HG03342 (cell line): ENCODE measurements around the gene ATP6V0A4.
"Not testable (repeated sequence)": the region's sequence is repeated elsewhere in the genome, so short reads cannot be mapped to it uniquely, and the experiment has no call there.

Experiments
- ATAC-seq: cut with Tn5 transposase; IDR thresholded peaks from one replicate; pipeline ENCODE4 v1.9.1; 2021; ENCODE audit warnings: mild to moderate bottlenecking, moderate library complexity; ENCODE audit not compliant: unreplicated experiment

ATP6V0A4 gene

DNA sequence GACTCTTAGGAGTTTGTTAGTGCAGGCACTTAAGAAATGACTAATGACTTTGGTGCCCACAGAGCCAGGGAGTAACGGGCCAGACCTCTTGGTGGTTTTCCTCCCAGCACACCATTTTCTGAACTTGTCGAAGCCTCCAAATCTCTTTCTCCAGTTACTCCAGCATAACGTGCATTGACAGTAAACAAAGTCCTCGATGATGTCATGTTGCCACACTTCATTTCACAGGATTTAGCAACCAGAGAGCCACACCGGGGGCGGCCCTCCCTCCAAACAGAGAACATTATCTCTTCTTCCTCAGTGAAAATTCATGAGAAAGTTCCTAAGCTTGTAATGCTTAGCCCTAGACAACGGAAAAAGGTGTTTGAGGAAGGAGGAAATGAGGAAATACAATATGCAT lies 92.8 kb downstream of the ATP6V0A4 start:
- ATAC-seq: no peak

DNA sequence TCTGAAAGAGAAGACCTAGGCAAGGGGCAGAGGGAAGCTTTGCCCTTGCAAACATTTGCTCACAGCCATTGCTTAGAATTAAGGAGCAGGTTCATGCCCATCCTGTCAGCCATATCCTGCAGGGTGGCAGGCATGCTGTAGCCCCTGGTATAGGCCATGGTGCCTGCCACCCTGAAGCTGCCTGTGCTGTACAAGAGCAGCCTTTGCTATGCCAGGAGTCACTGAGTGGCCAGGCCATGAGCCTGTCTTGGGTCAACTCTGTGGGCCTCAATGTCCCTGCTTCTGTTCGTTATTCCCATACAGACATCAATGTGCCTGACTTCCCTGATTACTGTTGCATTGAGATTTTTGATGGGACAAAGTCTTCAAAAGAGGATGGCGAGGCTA lies 96.5 kb downstream of the ATP6V0A4 start:
- ATAC-seq: no peak

DNA sequence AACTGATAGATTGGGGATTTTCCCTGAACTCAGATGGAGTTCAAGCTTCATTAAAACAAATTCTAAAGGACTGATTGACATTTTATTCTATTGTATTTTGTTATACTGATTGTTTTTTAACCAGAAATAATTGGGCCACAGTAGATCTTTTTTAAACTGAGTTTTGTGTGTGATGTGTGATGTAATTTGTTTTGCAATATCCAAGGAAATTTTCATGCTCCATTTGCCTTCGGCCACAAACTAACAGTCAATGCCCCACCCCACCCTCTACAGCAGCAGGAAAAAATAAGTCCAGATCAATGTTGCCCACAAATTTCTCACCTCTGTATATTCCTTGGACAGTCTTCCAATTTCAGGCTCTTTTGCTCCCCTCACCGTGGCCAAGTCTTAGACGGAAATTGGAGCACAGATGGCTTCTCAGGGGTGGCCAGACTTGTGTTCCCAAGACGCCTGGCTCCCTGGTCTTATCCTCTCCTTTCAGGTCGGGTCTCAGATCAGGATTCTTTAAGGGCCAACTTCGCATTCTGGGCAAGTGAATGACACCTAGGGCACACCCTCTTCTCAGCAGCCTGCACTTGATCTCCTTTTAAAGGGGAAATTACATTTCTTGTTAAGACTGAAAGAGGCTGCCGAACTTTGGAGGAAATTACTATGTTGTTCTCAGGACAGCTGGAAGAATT lies 97.0 kb downstream of the ATP6V0A4 start, which contains the start of gene SVOPL:
SVOPL (minus strand) TSS at position 506 of the 680 bp plus-strand sequence. CDS start 22,317 bp downstream, outside the sequence.
- no peak for ATAC-seq

DNA sequence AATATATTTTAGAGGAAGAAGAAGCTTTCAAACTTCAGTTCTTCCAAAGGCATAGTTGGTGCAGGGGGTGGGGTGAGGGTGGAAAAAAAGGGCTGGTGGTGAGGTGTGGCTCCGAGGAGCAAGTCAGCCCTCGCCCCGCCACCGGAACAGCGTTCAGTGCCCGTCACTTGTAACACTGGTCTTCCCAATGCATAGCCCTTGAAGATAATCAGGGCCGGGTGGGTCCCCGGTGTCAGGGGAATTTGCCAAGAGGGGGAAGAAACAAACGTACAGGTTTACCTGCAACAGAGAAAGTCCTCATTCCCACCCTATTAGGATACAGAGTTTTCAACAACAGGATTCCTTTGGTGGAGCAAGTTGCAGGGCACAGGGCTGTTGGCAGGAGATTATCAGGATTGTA lies 98.3 kb downstream of the ATP6V0A4 start:
- no peak for ATAC-seq

DNA sequence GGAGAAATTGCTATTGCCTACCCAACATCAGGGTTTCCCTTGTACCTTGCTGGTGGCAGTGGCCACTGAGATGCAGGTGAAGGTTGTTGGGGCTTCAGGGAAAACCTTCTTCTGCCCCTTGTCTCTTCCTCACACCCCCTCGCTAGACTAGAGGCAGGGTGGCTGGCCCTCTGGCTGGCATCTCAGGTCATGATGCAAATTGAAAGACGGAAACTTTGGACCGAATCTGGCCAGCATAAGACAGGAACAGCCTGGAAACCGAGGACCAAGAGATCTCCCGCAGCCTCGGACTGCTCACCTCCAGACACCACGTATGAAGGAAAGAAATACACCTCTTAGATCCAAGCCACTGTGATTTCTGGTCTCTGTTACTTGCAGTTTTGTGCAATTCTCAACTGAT lies 99.7 kb downstream of the ATP6V0A4 start:
- ATAC-seq: no peak

DNA sequence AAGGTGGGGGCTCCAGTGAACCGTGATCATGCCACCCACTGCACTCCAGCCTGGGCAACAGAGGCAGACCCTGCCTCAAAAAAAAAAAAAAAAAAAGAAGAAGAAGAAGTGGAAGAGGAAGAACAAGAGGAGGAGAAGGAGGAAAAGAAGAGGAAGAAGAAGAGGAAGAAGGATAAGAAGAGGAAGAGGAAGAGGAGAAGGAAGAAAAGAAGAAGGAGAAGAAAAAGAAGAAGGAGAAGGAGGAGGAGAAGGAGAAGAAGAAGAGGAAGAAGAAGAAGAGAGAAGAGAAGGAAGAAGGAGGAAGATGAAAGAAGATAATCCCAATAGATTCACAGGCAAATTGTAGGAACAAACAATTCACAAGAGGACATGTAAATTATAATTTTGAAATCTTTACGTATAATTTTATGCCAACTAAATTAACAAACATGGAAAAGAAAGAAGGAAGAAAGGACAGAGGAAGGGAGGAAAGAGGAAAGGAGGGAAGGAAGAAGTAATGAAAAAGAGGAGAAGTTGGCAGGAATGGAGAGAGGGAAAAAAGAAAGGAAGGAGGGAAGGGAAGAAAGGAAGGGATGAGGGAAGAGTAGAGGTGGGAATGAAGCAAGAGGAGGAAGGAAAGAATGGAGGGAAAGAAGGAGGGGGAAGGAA lies 100.3 kb downstream of the ATP6V0A4 start:
- ATAC-seq: no peak

DNA sequence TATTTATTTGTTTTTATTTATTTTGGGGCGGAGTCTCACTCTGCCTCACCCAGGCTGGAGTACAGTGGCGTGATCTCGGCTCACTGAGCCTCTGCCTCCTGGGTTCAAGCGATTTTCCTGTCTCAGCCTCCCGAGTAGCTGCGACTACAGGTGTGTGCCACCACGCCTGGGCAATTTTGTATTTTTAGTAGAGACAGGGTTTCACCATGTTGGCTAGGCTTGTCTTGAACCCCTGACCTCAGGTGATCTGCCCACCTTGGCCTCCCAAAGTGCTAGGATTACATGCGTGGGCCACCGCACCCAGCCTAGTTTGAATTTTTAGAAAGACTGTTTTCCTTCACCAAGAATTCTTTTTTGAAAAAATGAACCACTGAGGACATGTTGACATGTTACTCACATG lies 102.2 kb downstream of the ATP6V0A4 start:
- not testable (repeated sequence) for ATAC-seq

DNA sequence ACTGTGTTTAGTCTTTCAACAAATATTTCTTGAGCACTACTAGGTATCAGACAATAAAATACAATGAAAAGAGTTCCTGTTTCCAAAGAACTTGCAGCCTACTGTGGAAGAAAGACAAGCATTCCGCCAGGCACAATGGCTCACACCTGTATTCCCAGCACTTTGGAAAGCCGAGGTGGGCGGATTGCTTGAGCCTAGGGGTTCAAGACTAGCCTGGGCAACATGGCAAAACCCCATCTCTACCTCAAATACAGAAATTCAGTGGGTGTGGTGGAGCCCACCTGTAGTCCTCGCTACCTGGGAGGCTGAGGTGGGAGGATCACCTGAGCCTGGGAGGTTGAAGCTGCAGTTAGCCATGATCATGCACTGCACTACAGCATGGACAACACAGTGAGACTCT lies 102.9 kb downstream of the ATP6V0A4 start:
- no peak for ATAC-seq

DNA sequence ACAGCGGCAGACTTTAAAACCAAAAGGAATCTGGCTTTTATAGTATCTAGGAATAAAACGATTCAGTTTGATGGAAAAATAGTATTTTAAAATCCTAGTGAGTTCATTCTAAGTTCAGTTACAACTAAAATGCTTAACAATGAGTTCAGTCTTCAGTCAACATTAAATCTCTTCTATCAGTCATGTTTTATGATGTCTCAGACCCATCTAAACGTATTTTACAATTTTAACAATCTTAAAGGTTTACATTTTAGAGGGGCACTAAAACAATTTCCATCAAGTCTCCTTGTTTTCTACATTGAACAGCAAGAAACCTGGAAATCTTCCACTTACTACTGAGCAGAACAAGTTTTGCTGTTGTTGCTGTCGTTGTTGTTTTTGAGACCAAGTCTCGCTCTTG lies 106.8 kb downstream of the ATP6V0A4 start:
- ATAC-seq: no peak

DNA sequence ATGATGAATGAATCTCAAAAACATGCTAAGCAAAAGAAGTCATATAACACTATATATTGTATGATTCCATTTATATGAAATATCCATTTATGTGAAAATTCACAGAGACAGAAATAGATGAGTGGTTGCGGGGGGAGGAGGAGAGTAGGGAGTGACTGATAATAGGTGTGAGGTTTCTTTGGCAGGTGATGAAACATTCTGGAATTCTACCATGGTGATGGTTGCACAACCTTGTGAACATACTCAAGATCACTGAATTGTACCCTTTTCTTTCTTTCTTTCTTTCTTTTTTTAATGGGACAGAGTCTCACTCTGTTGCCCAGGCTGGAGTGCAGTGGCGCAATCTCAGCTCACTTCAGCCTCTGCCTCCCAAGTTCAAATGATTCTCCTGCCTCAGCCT lies 107.5 kb downstream of the ATP6V0A4 start:
- no peak for ATAC-seq

DNA sequence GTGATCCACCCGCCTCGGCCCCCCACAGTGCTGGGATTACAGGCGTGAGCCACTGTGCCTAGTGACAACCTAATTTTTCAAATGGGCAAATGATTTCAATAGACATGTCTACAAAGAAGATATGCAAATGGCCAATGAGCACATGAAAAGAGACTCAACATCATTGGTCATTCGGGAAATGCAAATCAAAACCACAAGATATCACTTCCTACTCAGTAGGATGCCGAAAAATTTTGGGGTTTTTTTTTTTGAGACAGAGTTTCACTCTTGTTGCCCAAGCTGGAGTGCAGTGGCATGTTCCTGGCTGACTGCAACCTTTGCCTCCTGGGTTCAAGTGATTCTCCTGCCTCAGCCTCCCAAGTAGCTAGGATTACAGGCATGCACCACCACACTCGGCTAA lies 110.0 kb downstream of the ATP6V0A4 start:
- ATAC-seq: not testable (repeated sequence)

DNA sequence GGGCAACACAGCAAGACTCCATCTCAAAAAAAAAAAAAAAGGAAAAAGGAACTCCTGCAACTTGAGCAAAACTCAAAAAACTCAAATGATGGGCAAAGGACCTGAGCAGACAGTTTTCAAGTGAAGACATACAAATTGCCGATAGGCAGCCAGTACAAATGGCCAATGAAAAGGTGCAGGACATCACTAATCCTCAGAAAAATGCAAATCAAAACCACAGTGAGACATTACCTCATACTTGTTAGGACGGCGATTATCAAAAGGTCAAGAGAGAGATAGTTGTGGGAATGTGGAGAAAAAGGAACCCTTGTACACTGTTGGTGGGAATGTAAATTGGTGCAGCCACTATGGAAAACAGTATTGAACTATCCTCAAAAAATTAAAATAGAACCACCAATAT lies 113.7 kb downstream of the ATP6V0A4 start:
- no peak for ATAC-seq

DNA sequence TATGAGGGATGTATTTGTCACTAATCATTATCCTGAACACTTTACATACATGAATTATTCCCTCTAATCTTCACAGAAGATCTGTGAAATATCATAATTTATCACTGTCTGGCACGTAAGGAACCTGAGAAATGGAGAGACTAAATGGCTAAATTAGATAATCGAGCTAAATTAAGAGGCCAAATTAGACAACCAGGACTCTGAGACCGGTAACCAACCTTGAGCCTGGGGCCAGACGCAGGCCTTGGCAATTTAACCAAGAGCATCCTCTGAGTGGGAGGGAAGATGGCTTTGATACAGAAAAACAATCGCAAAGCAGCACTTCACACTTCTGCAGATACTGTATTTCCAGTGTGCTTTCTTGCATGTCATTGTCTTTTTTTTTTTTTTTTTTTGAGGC lies 118.2 kb downstream of the ATP6V0A4 start:
- no peak for ATAC-seq

DNA sequence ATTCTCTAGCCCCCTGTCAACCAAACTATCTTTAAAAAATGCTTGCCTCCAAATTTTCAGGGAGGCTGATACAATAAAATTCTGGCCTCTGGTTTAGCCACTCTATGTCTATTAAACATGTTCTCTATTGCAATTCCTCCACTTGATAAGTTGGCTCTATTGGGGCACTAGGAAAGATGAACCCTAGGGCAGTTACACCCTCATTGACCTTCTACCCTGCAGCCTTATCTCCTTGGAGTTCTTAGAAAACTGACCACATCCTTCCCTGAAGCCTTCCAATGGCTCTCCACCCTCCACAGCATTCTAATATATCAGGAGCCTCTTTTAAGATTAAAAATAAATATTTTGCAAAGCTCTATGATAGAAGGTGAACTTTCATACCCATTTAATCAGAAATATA lies 127.4 kb downstream of the ATP6V0A4 start:
- ATAC-seq: no peak

DNA sequence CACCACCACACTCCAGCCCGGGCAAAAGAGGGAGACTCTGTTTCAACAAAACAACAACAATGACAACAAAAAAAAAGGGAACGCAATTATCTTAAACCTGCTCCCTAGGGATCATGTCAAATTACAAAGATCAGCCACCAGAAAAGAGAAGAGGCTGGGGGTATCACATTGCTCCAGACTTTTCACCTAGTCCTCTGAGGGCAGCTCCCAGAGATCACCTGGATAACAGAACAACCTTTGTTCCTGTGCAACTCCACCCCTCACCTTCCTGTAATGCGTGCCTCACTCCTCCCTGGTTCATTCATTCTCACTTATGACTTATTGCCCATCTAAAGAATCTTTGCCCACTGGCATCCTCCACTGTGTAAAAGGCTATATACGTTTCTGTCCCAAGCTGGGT lies 128.6 kb downstream of the ATP6V0A4 start:
- no peak for ATAC-seq

DNA sequence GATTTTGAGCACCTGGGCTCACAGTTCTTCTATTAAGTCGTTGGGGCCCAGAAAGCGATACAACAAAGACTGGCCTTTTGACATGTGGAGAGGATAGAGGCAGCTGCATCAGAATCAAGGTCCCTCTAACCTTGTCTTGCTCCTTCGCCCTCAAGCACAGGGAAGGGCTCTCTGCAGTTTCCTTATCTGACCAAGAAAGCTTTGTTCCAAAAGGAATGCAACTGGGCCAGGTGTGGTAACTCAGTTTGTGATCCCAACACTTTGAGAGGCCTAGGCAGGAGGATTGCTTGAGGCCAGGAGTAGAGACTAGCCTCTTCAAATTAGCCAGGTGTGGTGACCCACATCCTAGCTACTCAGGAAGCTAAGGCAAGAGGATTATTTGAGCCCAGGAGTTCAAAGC lies 129.1 kb downstream of the ATP6V0A4 start:
- no peak for ATAC-seq

DNA sequence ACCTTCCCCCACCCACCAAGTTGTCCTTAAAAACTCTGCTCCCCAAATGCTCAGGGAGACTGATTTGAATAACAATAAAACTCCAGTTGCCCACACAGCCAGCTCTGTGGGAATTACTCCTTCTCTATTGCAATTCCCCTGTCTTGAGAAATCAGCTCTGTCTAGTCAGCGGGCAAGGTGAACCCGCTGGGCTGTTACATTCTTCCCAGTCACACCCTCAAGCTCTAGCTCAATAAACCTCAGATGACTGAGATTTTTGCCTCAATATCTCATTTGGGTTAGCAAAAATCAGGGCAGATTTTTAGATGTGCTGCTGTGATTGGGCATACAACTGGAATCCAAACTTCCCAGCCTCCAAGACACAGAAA lies 129.8 kb downstream of the ATP6V0A4 start:
- ATAC-seq: no peak

DNA sequence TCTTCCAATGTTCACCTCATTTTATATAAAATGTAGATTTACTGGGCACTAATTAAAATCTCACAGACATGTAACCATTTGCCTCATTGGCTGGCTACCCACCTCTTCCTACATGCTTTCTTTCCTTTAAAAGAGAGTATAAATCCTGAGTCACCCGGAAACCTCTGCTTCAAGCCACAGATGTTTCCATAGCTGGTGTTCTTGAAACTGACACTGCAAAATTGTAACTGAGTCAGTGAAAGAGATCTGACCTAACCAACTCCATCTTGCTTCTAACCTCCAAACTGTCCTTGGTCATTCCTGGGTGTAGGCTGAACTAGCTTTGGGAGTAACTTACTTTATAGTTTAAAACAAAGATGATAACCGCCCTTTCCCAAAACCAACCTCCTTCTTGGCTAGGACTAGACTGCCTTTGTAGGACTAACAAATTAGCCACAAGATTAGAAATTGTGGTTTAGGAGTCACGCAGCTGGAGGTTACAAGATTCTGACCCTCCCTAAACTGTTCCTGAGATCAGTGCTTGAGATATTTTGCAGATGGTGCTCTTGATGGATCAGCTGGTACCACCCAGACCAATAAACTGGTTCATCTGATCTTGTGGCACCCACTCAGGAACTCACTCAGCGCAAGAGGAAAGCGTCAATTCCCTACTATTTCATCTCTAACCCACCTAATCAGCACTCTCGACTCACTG lies 130.3 kb downstream of the ATP6V0A4 start:
- ATAC-seq: no peak

DNA sequence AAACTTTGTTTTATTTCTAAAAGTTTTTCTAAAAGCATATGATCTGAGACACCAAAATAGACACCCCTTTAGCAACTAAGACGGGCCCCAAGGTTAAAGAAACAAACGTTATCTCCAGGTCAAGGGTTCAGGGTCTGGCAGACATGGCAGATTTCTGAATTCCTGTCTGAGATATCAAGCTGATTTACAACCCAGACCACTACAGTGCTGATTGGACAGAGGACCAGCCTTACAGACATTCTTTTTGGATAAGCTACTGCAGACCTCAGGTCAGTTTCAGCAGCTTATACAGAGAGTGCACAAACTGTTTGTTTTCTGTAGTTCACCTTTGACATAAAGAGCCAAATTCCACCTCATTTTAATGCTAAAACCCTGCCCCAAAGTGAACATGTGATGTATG lies 131.6 kb downstream of the ATP6V0A4 start:
- ATAC-seq: no peak

DNA sequence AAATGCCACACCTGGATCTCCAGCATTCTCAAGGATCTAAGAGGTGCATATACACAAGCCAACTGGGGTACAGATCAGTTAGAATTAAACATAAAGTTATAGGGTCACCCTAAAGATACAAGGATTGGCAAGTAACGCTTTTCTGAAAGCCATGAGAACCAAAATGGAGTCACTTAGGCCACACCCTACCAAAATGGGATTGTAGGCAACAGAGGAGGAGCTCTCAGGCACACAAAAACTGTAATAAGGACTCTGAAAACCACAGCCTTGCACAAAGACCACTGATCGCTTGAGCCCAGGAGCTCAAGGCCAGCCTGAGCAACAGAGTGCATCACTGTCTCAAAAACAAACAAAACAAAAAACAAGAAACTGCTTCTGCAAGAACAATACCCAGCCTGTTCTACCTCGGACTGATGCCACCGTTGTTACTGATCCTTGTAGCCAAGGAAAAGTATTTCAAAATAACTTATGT lies 132.3 kb downstream of the ATP6V0A4 start:
- no peak for ATAC-seq

DNA sequence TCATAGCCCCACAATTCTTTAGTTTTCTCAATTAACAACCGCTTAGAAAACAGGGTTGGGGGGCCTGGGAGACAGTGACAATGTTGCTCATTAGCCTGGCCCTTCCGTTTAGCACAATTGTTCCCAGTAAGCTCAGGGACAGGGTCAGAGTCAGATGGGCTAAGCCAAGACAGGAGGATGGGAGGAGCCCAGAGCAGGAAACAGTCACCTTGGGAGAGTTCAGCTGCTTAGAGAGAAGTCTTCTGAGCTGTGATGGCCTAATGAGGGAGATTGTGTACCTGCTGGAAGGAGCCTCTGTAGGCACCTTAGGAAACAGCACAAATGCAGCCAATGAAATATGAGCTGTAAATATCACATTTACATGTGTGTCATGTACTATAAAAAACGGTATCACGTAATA lies 132.7 kb downstream of the ATP6V0A4 start:
- ATAC-seq: no peak
